Pulmonary artery endothelial cell (primary cell): ENCODE results near the gene PIK3C2B. TPM values are rescaled to one million over a fixed set of nuclear protein-coding genes. Genes with fewer than 3 reads are reported as not detected.

ENCODE experiments used
- DNase-seq: peaks from one replicate; pipeline ENCODE4 v3.0.0-alpha.2; 2011; ENCODE audit warnings: low read depth, low spot score
- total RNA-seq: library from RNA; depleted of rRNA; stranded (reverse); fragments of >200 nt; gene quantifications from 2 replicates; pipeline ENCODE4 v1.2.3, GENCODE V29; 2014

Gene PIK3C2B
- total RNA-seq, 1 donor from 2014 or later = 22.4 TPM

- DNase-seq = no peak
Observed at GRCh38 chr1:204479387-204480136, 15.0 kb downstream of the PIK3C2B start.

GRCh38 chr1:204478921-204479320 lies 15.7 kb downstream of the PIK3C2B start:
- no peak for DNase-seq

- no peak for DNase-seq
Observed at GRCh38 chr1:204478172-204478899, 16.3 kb downstream of the PIK3C2B start.

GRCh38 chr1:204477036-204477740 lies 17.4 kb downstream of the PIK3C2B start:
- no peak for DNase-seq

GRCh38 chr1:204476563-204476962 lies 18.0 kb downstream of the PIK3C2B start:
- DNase-seq = no peak

- DNase-seq = no peak
Observed at GRCh38 chr1:204475656-204476432, 18.8 kb downstream of the PIK3C2B start.

- no peak for DNase-seq
Observed at GRCh38 chr1:204473400-204473965, 21.1 kb downstream of the PIK3C2B start.

- no peak for DNase-seq
Observed at GRCh38 chr1:204472660-204473059, 21.9 kb downstream of the PIK3C2B start.

- no peak for DNase-seq
Observed at GRCh38 chr1:204471687-204472086, 22.9 kb downstream of the PIK3C2B start.

- DNase-seq = no peak
Observed at GRCh38 chr1:204469304-204469703, 25.3 kb downstream of the PIK3C2B start.

GRCh38 chr1:204468766-204469302 lies 25.8 kb downstream of the PIK3C2B start:
- DNase-seq = no peak

GRCh38 chr1:204468206-204468605 lies 26.4 kb downstream of the PIK3C2B start:
- no peak for DNase-seq

GRCh38 chr1:204466416-204467405 lies 27.9 kb downstream of the PIK3C2B start:
- no peak for DNase-seq

GRCh38 chr1:204465546-204466415 lies 28.8 kb downstream of the PIK3C2B start:
- no peak for DNase-seq

- no peak for DNase-seq
Observed at GRCh38 chr1:204464701-204465100, 29.9 kb downstream of the PIK3C2B start.

GRCh38 chr1:204464187-204464631 lies 30.4 kb downstream of the PIK3C2B start:
- no peak for DNase-seq

GRCh38 chr1:204463125-204464060 lies 31.2 kb downstream of the PIK3C2B start:
- DNase-seq = no peak

GRCh38 chr1:204462229-204462561 lies 32.4 kb downstream of the PIK3C2B start:
- DNase-seq = no peak
